ENCODE results near the gene DNAH17.

- TF ChIP-seq CTCF (IDR thresholded peaks at IDR 0.05) (no peak), POLR2A (IDR thresholded peaks at IDR 0.05) (no peak)
Observed at GRCh38 chr17:78488867-78489634, 88.1 kb downstream of the DNAH17 start.

All from lower leg skin (tissue), 3 donors.